SHP77 treated with DMSO at 0.1 percent for 48 hours (cell line): ENCODE data around the gene HSBP1L1.

ENCODE experiments used
- DNase-seq: peaks from one replicate; lab custom pipeline; 2025; lab: John Stamatoyannopoulos, UW

The HSBP1L1 gene

GRCh38 chr18:79930020-79930642, 34.3 kb upstream of the HSBP1L1 start:
- no peak for DNase-seq

GRCh38 chr18:79931475-79931874, 33.0 kb upstream of the HSBP1L1 start:
- no peak for DNase-seq

- no peak for DNase-seq
Observed at GRCh38 chr18:79932907-79933306, 31.5 kb upstream of the HSBP1L1 start.

- no peak for DNase-seq
Observed at GRCh38 chr18:79933765-79934164, 30.7 kb upstream of the HSBP1L1 start.

GRCh38 chr18:79934311-79935097, 29.9 kb upstream of the HSBP1L1 start:
- DNase-seq = no peak

GRCh38 chr18:79935098-79935480, 29.4 kb upstream of the HSBP1L1 start:
- DNase-seq = no peak

- no peak for DNase-seq
Observed at GRCh38 chr18:79935499-79935898, 28.9 kb upstream of the HSBP1L1 start.

- DNase-seq = no peak
Observed at GRCh38 chr18:79935925-79936324, 28.5 kb upstream of the HSBP1L1 start.

GRCh38 chr18:79936641-79937040, 27.8 kb upstream of the HSBP1L1 start:
- DNase-seq = no peak

GRCh38 chr18:79937103-79937860, 27.2 kb upstream of the HSBP1L1 start:
- no peak for DNase-seq

GRCh38 chr18:79938196-79938595, 26.2 kb upstream of the HSBP1L1 start:
- DNase-seq = no peak

GRCh38 chr18:79939096-79939495, 25.3 kb upstream of the HSBP1L1 start:
- DNase-seq = no peak

- no peak for DNase-seq
Observed at GRCh38 chr18:79940126-79940813, 24.2 kb upstream of the HSBP1L1 start.

GRCh38 chr18:79940814-79941472, 23.5 kb upstream of the HSBP1L1 start:
- no peak for DNase-seq

GRCh38 chr18:79941473-79942119, 22.8 kb upstream of the HSBP1L1 start:
- DNase-seq = no peak

GRCh38 chr18:79942211-79942610, 22.2 kb upstream of the HSBP1L1 start:
- DNase-seq = no peak

GRCh38 chr18:79942786-79943607, 21.4 kb upstream of the HSBP1L1 start:
- DNase-seq = no peak

GRCh38 chr18:79943608-79944125, 20.8 kb upstream of the HSBP1L1 start:
- DNase-seq = no peak

GRCh38 chr18:79944126-79944731, 20.2 kb upstream of the HSBP1L1 start:
- no peak for DNase-seq

GRCh38 chr18:79944746-79945117, 19.7 kb upstream of the HSBP1L1 start:
- no peak for DNase-seq
